IMR-90 (cell line): Measurements from ENCODE around the gene KIF13A. TPM values are rescaled to one million over a fixed set of nuclear protein-coding genes. Genes with fewer than 3 reads are reported as not detected.

Experiments used
- ATAC-seq: fragments of 200-7000 bp; cut with Tn5 transposase; 2 replicates; pipeline ENCODE4 v1.9.1; 2020; ENCODE audit warnings: low read depth, mild to moderate bottlenecking, moderate library complexity
- BruUV-seq: library from RNA; stranded (reverse); fragments of 400-500 nt; replicated peaks from 2 replicates; lab custom pipeline; 2021; lab: Mats Ljungman, UMichigan
- CTCF ChIA-PET: fragments of 300-600 bp; formaldehyde crosslinking; extraction: SDS; loops from one replicate; lab custom pipeline; 2021; ENCODE audit warnings: antibody characterized with exemption; lab: Yijun Ruan, JAX
- POLR2A ChIA-PET: fragments of 300-600 bp; sonication (Branson Sonifier 250); formaldehyde crosslinking; loops from one replicate; lab custom pipeline; 2022; ENCODE audit warnings: antibody characterized with exemption; ENCODE audit not compliant: unreplicated experiment; lab: Charles Lee
- DNase-seq: peaks from one replicate; pipeline ENCODE4 v3.0.0; 2013
- H2AFZ ChIP-seq: replicated peaks from 2 replicates; pipeline ENCODE3; 2013; ENCODE audit warnings: low read length, mild to moderate bottlenecking; ENCODE audit not compliant: poor library complexity
- H2AK5ac ChIP-seq: 2 replicates; pipeline ENCODE4 v1.6.1; 2013; ENCODE audit warnings: low read depth, low read length, inconsistent platforms
- H2AK9ac ChIP-seq: replicated peaks from 2 replicates; pipeline ENCODE3; 2013; ENCODE audit warnings: mild to moderate bottlenecking, low read depth, low read length, moderate library complexity; ENCODE audit not compliant: poor library complexity
- H2BK120ac ChIP-seq: 2 replicates; pipeline ENCODE4 v1.6.1; 2013; ENCODE audit warnings: low read depth, low read length, inconsistent platforms
- H2BK15ac ChIP-seq: 3 replicates; pipeline ENCODE4 v1.6.1; 2013; ENCODE audit warnings: low read depth, low read length, inconsistent platforms
- H2BK20ac ChIP-seq: 2 replicates; pipeline ENCODE4 v1.6.1; 2013; ENCODE audit warnings: low read depth, mild to moderate bottlenecking, inconsistent platforms, low read length, moderate library complexity
- H2BK5ac ChIP-seq: 2 replicates; pipeline ENCODE4 v1.6.1; 2013; ENCODE audit warnings: mild to moderate bottlenecking, low read depth, low read length, inconsistent platforms; ENCODE audit not compliant: poor library complexity, severe bottlenecking
- H3K14ac ChIP-seq: replicated peaks from 2 replicates; pipeline ENCODE4 v1.6.1; 2013; ENCODE audit warnings: low read depth, low read length, inconsistent platforms
- H3K18ac ChIP-seq: 2 replicates; pipeline ENCODE4 v1.6.1; 2013; ENCODE audit warnings: low read depth, low read length, control low read depth
- H3K23ac ChIP-seq: 2 replicates; pipeline ENCODE4 v1.6.1; 2013; ENCODE audit warnings: low read depth, low read length, inconsistent platforms
- H3K27ac ChIP-seq: 2 replicates; pipeline ENCODE4 v1.5.1; 2013; ENCODE audit warnings: mild to moderate bottlenecking, control low read depth, low read length; ENCODE audit not compliant: insufficient read depth
- H3K27me3 ChIP-seq: 2 replicates; pipeline ENCODE4 v1.6.1; 2013; ENCODE audit warnings: low read length; ENCODE audit not compliant: control insufficient read depth, insufficient read depth
- H3K36me3 ChIP-seq: 2 replicates; pipeline ENCODE4 v1.6.1; 2013; ENCODE audit warnings: low read length, mixed read lengths; ENCODE audit not compliant: control insufficient read depth, insufficient read depth
- H3K4ac ChIP-seq: 2 replicates; pipeline ENCODE4 v1.6.1; 2013; ENCODE audit warnings: low read depth, low read length, inconsistent platforms
- H3K4me1 ChIP-seq: 2 replicates; pipeline ENCODE4 v1.6.1; 2013; ENCODE audit warnings: low read length, mixed read lengths; ENCODE audit not compliant: control insufficient read depth, insufficient read depth
- H3K4me2 ChIP-seq: 2 replicates; pipeline ENCODE4 v1.6.1; 2013; ENCODE audit warnings: low read depth, mild to moderate bottlenecking, control low read depth, low read length, moderate library complexity
- H3K4me3 ChIP-seq: 2 replicates; pipeline ENCODE4 v1.5.1; 2013; ENCODE audit warnings: low read depth, mild to moderate bottlenecking, control low read depth, low read length, moderate library complexity; ENCODE audit not compliant: insufficient read depth
- H3K56ac ChIP-seq: 2 replicates; pipeline ENCODE4 v1.6.1; 2013; ENCODE audit warnings: low read length, inconsistent platforms; ENCODE audit not compliant: insufficient read depth; ENCODE audit errors: extremely low read depth
- H3K79me1 ChIP-seq, 2 experiments: 2 replicates each; pipeline ENCODE4 v1.6.1; 2013; ENCODE audit warnings: low read length in 2 of 2, inconsistent platforms in 1 of 2, low read depth in 1 of 2
- H3K9ac ChIP-seq: 2 replicates; pipeline ENCODE4 v1.6.1; 2013; ENCODE audit warnings: low read depth, low read length, control low read depth
- H3K9me1 ChIP-seq: 2 replicates; pipeline ENCODE4 v1.6.1; 2013; ENCODE audit warnings: low read length, inconsistent platforms; ENCODE audit not compliant: insufficient read depth
- H3K9me3 ChIP-seq: 2 replicates; pipeline ENCODE4 v1.6.1; 2013; ENCODE audit warnings: low read length; ENCODE audit not compliant: control insufficient read depth, insufficient read depth
- H4K20me1 ChIP-seq: 2 replicates; pipeline ENCODE4 v1.6.1; 2013; ENCODE audit warnings: low read length, inconsistent platforms; ENCODE audit not compliant: insufficient read depth
- H4K5ac ChIP-seq: 2 replicates; pipeline ENCODE4 v1.6.1; 2013; ENCODE audit warnings: mild to moderate bottlenecking, low read depth, low read length, control low read depth
- H4K8ac ChIP-seq, 2 experiments: 2 replicates each; pipeline ENCODE4 v1.6.1; 2013; ENCODE audit warnings: low read depth in 2 of 2, low read length in 2 of 2, control low read depth in 1 of 2, inconsistent platforms in 1 of 2
- H4K91ac ChIP-seq: 2 replicates; pipeline ENCODE4 v1.6.1; 2013; ENCODE audit warnings: low read depth, low read length, inconsistent platforms; ENCODE audit not compliant: insufficient read depth
- BHLHE40 ChIP-seq: fragments of 150-350 bp; IDR thresholded peaks from 2 replicates; pipeline ENCODE4 v1.6.1; 2016; ENCODE audit warnings: mild to moderate bottlenecking, low read depth, low read length
- CEBPB ChIP-seq: IDR thresholded peaks from 2 replicates; pipeline ENCODE4 v1.6.1; 2012; ENCODE audit warnings: low read depth, low read length, improper control_type of control experiment
- FOS ChIP-seq: fragments of 150-350 bp; IDR thresholded peaks from 2 replicates; pipeline ENCODE4 v1.6.1; 2016; ENCODE audit warnings: low read depth, low read length
- MAFK ChIP-seq: IDR thresholded peaks from 2 replicates; pipeline ENCODE4 v1.6.1; 2012; ENCODE audit warnings: low read depth, low read length, improper control_type of control experiment
- MAZ ChIP-seq: IDR thresholded peaks from 2 replicates; pipeline ENCODE4 v1.6.1; 2012; ENCODE audit warnings: low read depth, mild to moderate bottlenecking, low read length, improper control_type of control experiment, moderate library complexity, borderline replicate concordance
- MXI1 ChIP-seq: IDR thresholded peaks from 2 replicates; pipeline ENCODE4 v1.6.1; 2012; ENCODE audit warnings: low read depth, mild to moderate bottlenecking, low read length, moderate library complexity, borderline replicate concordance
- NFE2L2 ChIP-seq: fragments of 150-350 bp; IDR thresholded peaks from 2 replicates; pipeline ENCODE4 v1.6.1; 2016; ENCODE audit warnings: low read depth, mild to moderate bottlenecking, low read length
- POLR2A ChIP-seq: IDR thresholded peaks from 2 replicates; pipeline ENCODE4 v1.6.1; 2012; ENCODE audit warnings: mild to moderate bottlenecking, low read depth, low read length
- RAD21 ChIP-seq: IDR thresholded peaks from 2 replicates; pipeline ENCODE4 v1.6.1; 2012; ENCODE audit warnings: low read length, improper control_type of control experiment
- RCOR1 ChIP-seq: IDR thresholded peaks from 2 replicates; pipeline ENCODE4 v1.6.1; 2012; ENCODE audit warnings: mild to moderate bottlenecking, low read length, improper control_type of control experiment; ENCODE audit not compliant: insufficient replicate concordance
- RFX5 ChIP-seq: IDR thresholded peaks from 2 replicates; pipeline ENCODE4 v1.8.0; 2012; ENCODE audit warnings: low read depth, mild to moderate bottlenecking, low read length, moderate library complexity
- SMC3 ChIP-seq: fragments of 150-350 bp; IDR thresholded peaks from 2 replicates; pipeline ENCODE4 v1.6.1; 2016; ENCODE audit warnings: low read depth, mild to moderate bottlenecking, antibody characterized with exemption, low read length, moderate library complexity
- WGBS, 2 experiments: methylation state at CpG; one replicate each; pipeline versions ENCODE4 v1.1.5 to v1.1.7; 2013; ENCODE audit warnings: missing lambda C conversion rate in 2 of 2; ENCODE audit not compliant: insufficient read length in 1 of 2; ENCODE audit errors: extremely low coverage in 2 of 2; 5-methylcytosine and 5-hydroxymethylcytosine counted together
- dilution Hi-C: fragments of 300-500 bp; cut with HindIII; formaldehyde crosslinking; loops from one replicate; pipeline ENCODE4 v1.14.3; 2018; ENCODE audit warnings: low sequenced_read_pairs; ENCODE audit not compliant: unreplicated experiment
- in situ Hi-C: fragments of 300-500 bp; cut with MboI; formaldehyde crosslinking; loops from 3 replicates; pipeline ENCODE4 v1.14.3; 2019; ENCODE audit warnings: low sequenced_read_pairs, inconsistent platforms, mixed read lengths
- intact Hi-C: fragments of 100-400 bp; cut with micrococcal nuclease; formaldehyde crosslinking; loops from 2 replicates; pipeline ENCODE4 v1.10.0; 2022
- polyA plus RNA-seq, 3 experiments: library from polyadenylated mRNA; depleted of rRNA; stranded (reverse); fragments of >200 nt; gene quantifications; 2 replicates each; pipeline ENCODE4 v1.2.3, GENCODE V29; 2012; ENCODE audit warnings: low replicate concordance in 1 of 3
- total RNA-seq: library from RNA; depleted of rRNA; stranded (reverse); fragments of >200 nt; gene quantifications from 2 replicates; pipeline ENCODE4 v1.2.3, GENCODE V29; 2012
- TF ChIP-seq, protein P1 (sequence below): fragments of 150-350 bp; IDR thresholded peaks from 2 replicates; pipeline ENCODE4 v1.6.1; 2016; ENCODE audit warnings: low read depth, mild to moderate bottlenecking, low read length, moderate library complexity, borderline replicate concordance
- TF ChIP-seq, protein P2 (sequence below): fragments of 150-350 bp; IDR thresholded peaks from 2 replicates; pipeline ENCODE4 v1.6.1; 2017; ENCODE audit warnings: mild to moderate bottlenecking, antibody characterized with exemption, low read length, low read depth
- TF ChIP-seq, protein P3 (sequence below): conservative IDR thresholded peaks from 2 replicates; pipeline ENCODE4 v1.5.1; 2012; ENCODE audit warnings: mild to moderate bottlenecking, low read depth, low read length, improper control_type of control experiment

KIF13A gene
- total and polyA plus RNA-seq, 2 of the 4 experiments (the other 2 are of a cell fraction): 23.3 to 51.8 TPM

DNA sequence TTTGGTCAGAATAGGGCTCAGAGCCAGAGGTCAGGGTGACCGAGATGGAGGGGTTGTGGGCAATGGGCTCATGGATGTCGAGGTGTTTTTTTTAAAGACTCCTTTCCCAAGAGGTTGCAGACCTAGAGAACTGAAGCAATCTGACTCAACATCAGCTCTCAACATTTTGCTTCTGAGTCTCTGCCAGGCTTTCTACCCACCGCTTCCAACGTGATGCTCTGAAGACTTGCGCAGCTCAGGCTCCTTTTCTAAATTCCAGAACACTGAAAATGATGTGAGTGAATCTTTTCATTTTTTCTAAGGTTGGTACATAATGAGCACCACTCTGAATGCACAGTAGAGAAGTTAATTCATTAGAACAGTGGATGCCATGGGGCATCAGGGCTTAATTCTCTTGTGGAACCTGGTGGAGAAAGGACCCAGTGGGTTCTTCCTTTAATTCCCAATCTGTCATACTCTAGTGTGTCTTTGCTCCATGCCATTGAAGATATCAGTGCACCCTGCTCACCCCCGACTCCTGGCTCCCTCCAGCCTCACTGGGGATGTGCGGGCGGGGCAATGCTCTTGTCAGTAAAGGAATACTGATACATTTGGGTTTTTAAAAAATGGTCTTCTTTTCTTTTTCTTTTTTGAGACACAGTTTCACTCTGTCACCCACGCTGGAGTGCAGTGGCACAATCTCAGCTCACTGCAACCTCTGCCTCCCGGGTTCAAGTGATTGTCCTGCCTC lies 17.0 kb upstream of the KIF13A start:
- no peak overlapping the region for H2AK9ac ChIP-seq
- H3K9me1 ChIP-seq: no peaks in the 10 kb centered on the region
- POLR2A ChIA-PET: interaction anchor here (0.7 kb wide), 1 partner anchor 333 kb away, joined by 3 read pairs; no protein-coding TSS in a partner anchor
- BruUV-seq: no TSS peak
- H3K79me1 ChIP-seq: no peaks in the 10 kb centered on the region
- H3K4ac ChIP-seq: no peak overlapping the region
- no peak overlapping the region for H2AFZ ChIP-seq
- H3K18ac ChIP-seq: no peak overlapping the region
- H2BK120ac ChIP-seq: no peak overlapping the region
- no peak overlapping the region for H3K9ac ChIP-seq
- no peak overlapping the region for H3K4me2 ChIP-seq
- no peak overlapping the region for H3K27ac ChIP-seq
- H3K9me3 ChIP-seq: no peaks in the 10 kb centered on the region
- ATAC-seq: no peak
- no peak overlapping the region for H2BK5ac ChIP-seq
- H4K20me1 ChIP-seq: no peaks in the 10 kb centered on the region
- in situ Hi-C loops: no loop called here
- no peak overlapping the region for H3K56ac ChIP-seq
- DNase-seq: no peak
- 0 out of 2 replicates have a peak overlapping the region, but pooled peaks have one; percentile 22 for H2BK20ac ChIP-seq
- H4K8ac ChIP-seq: no peak overlapping the region
- no peak overlapping the region for H2BK15ac ChIP-seq
- CTCF ChIA-PET: interaction anchor here (0.6 kb wide), 1 partner anchor 14 kb away, joined by 4 read pairs; no protein-coding TSS in a partner anchor
- no peak overlapping the region for H4K5ac ChIP-seq
- peaks cover 4% of the 10 kb centered on the region; the same call in 1 of the 2 replicates for H3K4me1 ChIP-seq
- H3K27me3 ChIP-seq: no peaks in the 10 kb centered on the region
- WGBS, 2 experiments: no CpG with 5 or more reads among the region's 10 CpGs
- H2AK5ac ChIP-seq: no peak overlapping the region; the same call in 1 of the 2 replicates
- H3K23ac ChIP-seq: peak overlapping the region; percentile 12; the same call in 1 of the 2 replicates
- dilution Hi-C loops: no loop called here
- no peak overlapping the region for H4K91ac ChIP-seq
- H3K14ac ChIP-seq: no peak overlapping the region
- intact Hi-C loops: no loop called here
- H3K4me3 ChIP-seq: no peak overlapping the region
- no peaks in the 10 kb centered on the region for H3K36me3 ChIP-seq
- no peak for TF ChIP-seq MAFK
- TF ChIP-seq SMC3: no peak
- no peak for TF ChIP-seq FOS
- TF ChIP-seq, protein P1, sequence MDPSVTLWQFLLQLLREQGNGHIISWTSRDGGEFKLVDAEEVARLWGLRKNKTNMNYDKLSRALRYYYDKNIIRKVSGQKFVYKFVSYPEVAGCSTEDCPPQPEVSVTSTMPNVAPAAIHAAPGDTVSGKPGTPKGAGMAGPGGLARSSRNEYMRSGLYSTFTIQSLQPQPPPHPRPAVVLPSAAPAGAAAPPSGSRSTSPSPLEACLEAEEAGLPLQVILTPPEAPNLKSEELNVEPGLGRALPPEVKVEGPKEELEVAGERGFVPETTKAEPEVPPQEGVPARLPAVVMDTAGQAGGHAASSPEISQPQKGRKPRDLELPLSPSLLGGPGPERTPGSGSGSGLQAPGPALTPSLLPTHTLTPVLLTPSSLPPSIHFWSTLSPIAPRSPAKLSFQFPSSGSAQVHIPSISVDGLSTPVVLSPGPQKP: no peak
- TF ChIP-seq CEBPB: no peak
- TF ChIP-seq RCOR1: no peak
- TF ChIP-seq, protein P2, sequence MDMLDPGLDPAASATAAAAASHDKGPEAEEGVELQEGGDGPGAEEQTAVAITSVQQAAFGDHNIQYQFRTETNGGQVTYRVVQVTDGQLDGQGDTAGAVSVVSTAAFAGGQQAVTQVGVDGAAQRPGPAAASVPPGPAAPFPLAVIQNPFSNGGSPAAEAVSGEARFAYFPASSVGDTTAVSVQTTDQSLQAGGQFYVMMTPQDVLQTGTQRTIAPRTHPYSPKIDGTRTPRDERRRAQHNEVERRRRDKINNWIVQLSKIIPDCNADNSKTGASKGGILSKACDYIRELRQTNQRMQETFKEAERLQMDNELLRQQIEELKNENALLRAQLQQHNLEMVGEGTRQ: no peak
- no peak for TF ChIP-seq MXI1
- no peak for TF ChIP-seq RAD21
- TF ChIP-seq MAZ: no peak
- no peak for TF ChIP-seq BHLHE40
- no peak for TF ChIP-seq POLR2A
- TF ChIP-seq, protein P3, sequence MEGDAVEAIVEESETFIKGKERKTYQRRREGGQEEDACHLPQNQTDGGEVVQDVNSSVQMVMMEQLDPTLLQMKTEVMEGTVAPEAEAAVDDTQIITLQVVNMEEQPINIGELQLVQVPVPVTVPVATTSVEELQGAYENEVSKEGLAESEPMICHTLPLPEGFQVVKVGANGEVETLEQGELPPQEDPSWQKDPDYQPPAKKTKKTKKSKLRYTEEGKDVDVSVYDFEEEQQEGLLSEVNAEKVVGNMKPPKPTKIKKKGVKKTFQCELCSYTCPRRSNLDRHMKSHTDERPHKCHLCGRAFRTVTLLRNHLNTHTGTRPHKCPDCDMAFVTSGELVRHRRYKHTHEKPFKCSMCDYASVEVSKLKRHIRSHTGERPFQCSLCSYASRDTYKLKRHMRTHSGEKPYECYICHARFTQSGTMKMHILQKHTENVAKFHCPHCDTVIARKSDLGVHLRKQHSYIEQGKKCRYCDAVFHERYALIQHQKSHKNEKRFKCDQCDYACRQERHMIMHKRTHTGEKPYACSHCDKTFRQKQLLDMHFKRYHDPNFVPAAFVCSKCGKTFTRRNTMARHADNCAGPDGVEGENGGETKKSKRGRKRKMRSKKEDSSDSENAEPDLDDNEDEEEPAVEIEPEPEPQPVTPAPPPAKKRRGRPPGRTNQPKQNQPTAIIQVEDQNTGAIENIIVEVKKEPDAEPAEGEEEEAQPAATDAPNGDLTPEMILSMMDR: no peak
- no peak for TF ChIP-seq NFE2L2
- TF ChIP-seq RFX5: no peak
